Tibial artery (tissue), 4 donors: ENCODE measurements around the gene BLOC1S3.

Experiments used
- DNase-seq, 2 donors: peaks; one replicate each; pipeline ENCODE4 v3.0.0-alpha.2; 2019
- H3K27ac ChIP-seq, 2 donors: fragments of 200-600 bp; sonication (generic) in 1 of 2; 1 replicate in 1 of 2; 2 replicates in 1 of 2; pipeline ENCODE4 v1.5.1; 2018 to 2019; ENCODE audit warnings: mild to moderate bottlenecking in 1 of 2
- H3K27me3 ChIP-seq, 2 donors: fragments of 200-600 bp; sonication (generic) in 1 of 2; one replicate each; pipeline versions ENCODE4 v1.5.1 to v1.6.0; 2016 to 2019
- H3K36me3 ChIP-seq, 3 donors: fragments of 200-600 bp; sonication (generic) in 2 of 3; one replicate each; pipeline ENCODE4 v1.5.1; 2016 to 2019; ENCODE audit warnings: mild to moderate bottlenecking in 2 of 3
- H3K4me1 ChIP-seq, 4 donors: fragments of 200-600 bp; sonication (generic) in 2 of 4; 1 replicate in 3 of 4; 2 replicates in 1 of 4; pipeline ENCODE4 v1.5.1; 2016 to 2019
- H3K4me3 ChIP-seq, 2 donors: fragments of 200-600 bp; sonication (generic) in 1 of 2; 1 replicate in 1 of 2; 2 replicates in 1 of 2; pipeline ENCODE4 v1.5.1; 2018 to 2019; ENCODE audit warnings: mild to moderate bottlenecking in 2 of 2
- H3K9me3 ChIP-seq, 3 donors: fragments of 200-600 bp; sonication (generic) in 1 of 3; one replicate each; pipeline ENCODE4 v1.5.1; 2016 to 2019
- intact Hi-C: fragments of 100-400 bp; cut with DNase I; formaldehyde crosslinking; loops from one replicate; pipeline ENCODE4 v1.15.0; 2023; ENCODE audit warnings: low total_unique reads
- TF ChIP-seq, protein P1 (sequence below), 2 experiments: fragments of 200-600 bp in 1 of 2; fragments of 450-650 bp in 1 of 2; IDR thresholded peaks; one replicate each; pipeline ENCODE4 v1.5.1; 2017 to 2019; ENCODE audit warnings: antibody characterized with exemption in 2 of 2, mild to moderate bottlenecking in 1 of 2, moderate library complexity in 1 of 2

BLOC1S3 gene, protein sequence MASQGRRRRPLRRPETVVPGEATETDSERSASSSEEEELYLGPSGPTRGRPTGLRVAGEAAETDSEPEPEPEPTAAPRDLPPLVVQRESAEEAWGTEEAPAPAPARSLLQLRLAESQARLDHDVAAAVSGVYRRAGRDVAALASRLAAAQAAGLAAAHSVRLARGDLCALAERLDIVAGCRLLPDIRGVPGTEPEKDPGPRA

DNA sequence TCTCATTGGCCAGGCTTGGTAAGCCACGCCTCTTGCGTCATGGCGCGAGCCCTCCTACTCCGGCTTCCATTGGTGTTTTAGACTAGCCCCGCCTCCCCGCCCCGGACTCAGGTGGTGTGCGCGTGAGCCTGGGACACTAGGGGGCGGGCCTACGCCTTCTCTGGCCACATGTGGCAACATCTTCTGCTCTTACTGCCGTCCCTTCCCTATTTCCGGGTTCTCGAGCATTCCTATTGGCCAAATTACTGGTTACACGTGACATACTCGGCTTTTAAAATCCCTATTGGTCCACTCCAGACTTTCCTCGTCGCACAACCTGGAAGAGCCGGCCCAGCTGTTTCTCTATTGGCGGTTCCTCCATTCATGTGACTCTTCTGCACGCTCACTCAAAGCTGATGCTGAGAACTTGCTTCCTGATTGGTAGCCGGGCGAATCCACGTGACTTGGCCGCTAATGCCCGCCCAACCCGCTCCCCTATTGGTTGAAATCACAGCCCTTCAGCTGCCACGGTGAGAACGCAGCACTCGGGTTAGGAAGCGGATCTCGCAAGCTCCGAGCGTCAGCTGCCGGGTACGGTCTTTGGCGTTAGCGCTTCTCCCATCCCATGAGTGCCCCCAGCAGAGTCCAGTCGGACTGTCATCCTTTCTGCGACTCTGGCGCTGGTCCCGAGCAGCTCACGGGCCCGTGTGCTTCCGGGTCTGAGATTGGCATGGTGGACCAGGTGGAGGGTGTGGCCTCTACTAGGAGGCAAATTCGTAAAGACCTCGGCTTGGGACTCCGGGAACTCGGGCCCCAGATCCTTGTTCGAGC, at the start of gene BLOC1S3:
Gene BLOC1S3 (plus strand): TSS at position 523 of the 810 bp plus-strand sequence. CDS start 513 bp downstream, outside the sequence.
- Histone ChIP-seq H3K4me1 (peaks cover 0 to 36% (median 29%) of the 10 kb centered on the region in 4 donors), H3K4me3 (peak within 1 kb of the TSS; percentile 73 to 81), H3K9me3 (no peaks in the 10 kb centered on the region), H3K36me3 (peaks cover 5 to 18% (median 7%) of the 10 kb centered on the region in 3 donors), H3K27me3 (no peaks in the 10 kb centered on the region), H3K27ac (peak within 1 kb of the TSS; percentile 91 to 99)
- peak; percentile 100 for DNase-seq
- TF ChIP-seq, protein P1, sequence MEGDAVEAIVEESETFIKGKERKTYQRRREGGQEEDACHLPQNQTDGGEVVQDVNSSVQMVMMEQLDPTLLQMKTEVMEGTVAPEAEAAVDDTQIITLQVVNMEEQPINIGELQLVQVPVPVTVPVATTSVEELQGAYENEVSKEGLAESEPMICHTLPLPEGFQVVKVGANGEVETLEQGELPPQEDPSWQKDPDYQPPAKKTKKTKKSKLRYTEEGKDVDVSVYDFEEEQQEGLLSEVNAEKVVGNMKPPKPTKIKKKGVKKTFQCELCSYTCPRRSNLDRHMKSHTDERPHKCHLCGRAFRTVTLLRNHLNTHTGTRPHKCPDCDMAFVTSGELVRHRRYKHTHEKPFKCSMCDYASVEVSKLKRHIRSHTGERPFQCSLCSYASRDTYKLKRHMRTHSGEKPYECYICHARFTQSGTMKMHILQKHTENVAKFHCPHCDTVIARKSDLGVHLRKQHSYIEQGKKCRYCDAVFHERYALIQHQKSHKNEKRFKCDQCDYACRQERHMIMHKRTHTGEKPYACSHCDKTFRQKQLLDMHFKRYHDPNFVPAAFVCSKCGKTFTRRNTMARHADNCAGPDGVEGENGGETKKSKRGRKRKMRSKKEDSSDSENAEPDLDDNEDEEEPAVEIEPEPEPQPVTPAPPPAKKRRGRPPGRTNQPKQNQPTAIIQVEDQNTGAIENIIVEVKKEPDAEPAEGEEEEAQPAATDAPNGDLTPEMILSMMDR (IDR thresholded peaks at IDR 0.05) = peak; percentile 21 to 28
- intact Hi-C loops = no loop called here

DNA sequence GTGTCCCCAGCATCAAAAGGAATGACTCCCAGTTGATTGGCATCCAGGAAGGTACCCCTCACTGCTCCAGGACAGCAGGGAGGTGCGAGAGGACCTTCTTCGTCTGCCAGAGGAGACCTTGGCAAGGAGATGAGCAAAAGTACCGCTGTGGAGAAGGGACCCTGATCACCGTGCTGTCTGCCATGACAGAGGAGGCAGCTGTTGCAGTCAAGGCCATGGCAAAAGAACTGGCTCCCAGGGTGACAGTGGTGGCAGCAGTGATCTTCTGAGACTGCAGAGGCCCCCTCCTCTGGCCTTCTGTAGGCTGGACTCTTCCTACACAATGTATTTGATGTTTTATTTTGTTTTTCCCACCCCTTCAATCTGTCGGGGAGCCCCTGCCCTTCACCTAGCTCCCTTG, 49.8 kb upstream of the BLOC1S3 start:
- no peak overlapping the region for H3K4me3 ChIP-seq
- H3K9me3 ChIP-seq = no peaks in the 10 kb centered on the region
- H3K27ac ChIP-seq = no peak overlapping the region
- H3K27me3 ChIP-seq = no peaks in the 10 kb centered on the region
- H3K4me1 ChIP-seq = peaks cover 0 to 12% (median 0%) of the 10 kb centered on the region in 4 donors
- intact Hi-C loops = no loop called here
- peaks cover 0 to 4% (median 0%) of the 10 kb centered on the region in 3 donors for H3K36me3 ChIP-seq
- no peak for DNase-seq
- TF ChIP-seq, protein P1 (IDR thresholded peaks at IDR 0.05) = no peak

DNA sequence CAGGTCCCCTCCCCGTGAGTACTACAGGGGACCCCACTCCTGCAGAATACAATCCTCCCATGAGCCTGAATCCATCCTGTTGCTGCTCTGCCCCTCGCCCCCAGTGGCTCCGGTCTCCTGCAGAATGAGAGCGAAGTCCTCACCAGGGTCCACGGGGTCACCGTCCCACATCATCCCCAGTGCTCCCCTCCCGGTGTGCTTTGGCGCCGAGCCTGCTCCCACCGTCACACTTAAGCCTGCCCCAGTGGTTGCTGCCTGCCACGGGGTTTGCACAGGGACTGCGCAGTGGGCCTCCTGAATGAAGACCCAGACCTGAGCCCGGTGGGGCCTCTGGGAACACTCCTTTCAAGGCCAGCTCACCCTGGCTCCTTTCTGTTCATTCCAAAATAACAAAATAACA, 48.3 kb upstream of the BLOC1S3 start:
- H3K27ac ChIP-seq = no peak overlapping the region
- intact Hi-C loops = no loop called here
- H3K27me3 ChIP-seq = no peaks in the 10 kb centered on the region
- H3K4me3 ChIP-seq = no peak overlapping the region
- DNase-seq = no peak
- peaks cover 0 to 8% (median 0%) of the 10 kb centered on the region in 3 donors for H3K36me3 ChIP-seq
- TF ChIP-seq, protein P1 (IDR thresholded peaks at IDR 0.05) = no peak
- peaks cover 0 to 8% (median 0%) of the 10 kb centered on the region in 4 donors for H3K4me1 ChIP-seq
- no peaks in the 10 kb centered on the region for H3K9me3 ChIP-seq

DNA sequence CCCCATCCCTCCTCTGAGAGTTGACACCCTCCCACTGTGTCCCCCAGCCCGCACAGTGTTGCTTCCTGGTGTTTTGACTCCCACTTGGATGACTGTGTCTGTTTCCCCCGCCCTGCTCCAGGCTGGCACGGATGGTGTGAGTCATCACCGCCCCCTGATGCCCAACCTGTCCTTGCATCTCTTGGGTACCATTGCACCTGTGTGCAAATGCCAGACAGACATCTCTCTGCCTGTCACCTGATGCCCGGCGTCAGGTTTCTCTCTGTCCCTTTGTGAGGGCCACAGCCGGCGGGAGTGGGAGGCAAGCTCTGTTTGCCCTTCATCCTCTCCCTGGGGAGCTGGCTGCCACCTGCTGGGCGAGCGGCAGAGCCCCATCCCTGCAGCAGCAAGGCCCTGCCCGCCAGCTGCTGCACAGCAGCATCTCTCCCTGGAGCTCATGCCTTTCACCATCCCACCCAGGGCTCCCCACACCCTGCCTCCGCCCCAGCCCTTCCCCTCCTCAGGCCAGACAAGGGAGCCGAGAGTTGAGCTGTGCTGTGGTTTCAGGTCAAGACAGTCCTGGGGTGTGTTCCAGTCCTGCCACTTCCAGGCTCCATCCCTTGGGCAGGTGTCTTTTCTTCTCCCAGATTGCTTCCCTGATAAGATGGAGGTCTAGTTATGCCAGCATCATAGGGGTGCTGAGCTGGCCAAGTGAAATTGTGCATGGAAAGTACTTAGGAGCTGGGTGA, 47.5 kb upstream of the BLOC1S3 start:
- Histone ChIP-seq H3K36me3 (peaks cover 0 to 8% (median 0%) of the 10 kb centered on the region in 3 donors), H3K9me3 (no peaks in the 10 kb centered on the region), H3K27me3 (no peaks in the 10 kb centered on the region), H3K4me1 (peaks cover 0 to 3% (median 0%) of the 10 kb centered on the region in 4 donors), H3K4me3 (no peak overlapping the region), H3K27ac (no peak overlapping the region)
- TF ChIP-seq, protein P1 (IDR thresholded peaks at IDR 0.05) = no peak
- DNase-seq = no peak
- intact Hi-C loops = no loop called here

DNA sequence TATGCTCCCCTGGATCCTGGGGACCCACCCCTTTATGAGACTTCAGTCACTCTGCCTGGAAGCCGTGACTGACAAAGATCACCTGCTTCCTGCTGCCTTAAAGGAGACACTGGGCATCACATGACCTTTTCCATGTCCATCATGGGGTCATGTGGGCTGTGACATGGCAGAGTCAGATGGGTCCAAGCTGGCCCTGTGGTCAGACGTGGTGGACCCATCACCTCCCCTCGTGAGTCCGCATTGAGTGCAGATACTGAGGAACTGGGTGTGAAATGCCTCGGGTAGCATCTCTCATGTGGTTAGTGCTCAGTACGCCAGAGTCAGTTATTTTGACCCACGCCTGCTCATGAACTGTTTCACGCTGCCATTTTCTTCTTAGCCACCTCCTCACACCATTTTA, 44.9 kb upstream of the BLOC1S3 start:
- no peaks in the 10 kb centered on the region for H3K9me3 ChIP-seq
- intact Hi-C loops = no loop called here
- H3K4me3 ChIP-seq = no peak overlapping the region
- no peaks in the 10 kb centered on the region for H3K4me1 ChIP-seq
- no peak for DNase-seq
- H3K27me3 ChIP-seq = no peaks in the 10 kb centered on the region
- H3K36me3 ChIP-seq = peaks cover 0 to 8% (median 0%) of the 10 kb centered on the region in 3 donors
- H3K27ac ChIP-seq = no peak overlapping the region
- TF ChIP-seq, protein P1 (IDR thresholded peaks at IDR 0.05) = no peak
